C4-2B (cell line): ENCODE results near the gene KRT76.

Source experiments
- ZFX ChIP-seq: fragments of 450-650 bp; IDR thresholded peaks from 2 replicates; pipeline ENCODE4 v1.6.1; 2017
- TF ChIP-seq, protein P1 (sequence below): fragments of 450-650 bp; conservative IDR thresholded peaks from 2 replicates; pipeline ENCODE4 v1.5.1; 2017; ENCODE audit warnings: mild to moderate bottlenecking

DNA sequence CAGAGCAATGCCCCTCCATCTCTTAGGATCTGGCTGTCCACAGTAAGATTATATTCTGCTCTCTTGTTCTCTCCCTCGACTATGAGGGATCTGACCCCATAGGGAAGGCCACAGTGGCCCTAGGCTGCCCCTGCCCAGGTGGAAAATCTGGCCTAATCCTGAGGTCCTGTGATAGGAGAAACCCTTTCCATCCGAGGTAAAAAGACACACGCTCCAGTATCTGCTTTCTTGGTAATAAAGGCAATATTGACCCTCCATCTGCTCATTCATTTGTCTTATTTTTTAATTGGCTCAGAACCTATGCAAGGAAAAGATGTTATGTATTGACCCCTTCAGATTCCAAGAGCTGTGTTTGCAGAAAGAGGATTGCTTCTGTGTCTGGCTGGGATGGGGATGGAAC, 9.7 kb downstream of the KRT76 start:
- TF ChIP-seq, protein P1, sequence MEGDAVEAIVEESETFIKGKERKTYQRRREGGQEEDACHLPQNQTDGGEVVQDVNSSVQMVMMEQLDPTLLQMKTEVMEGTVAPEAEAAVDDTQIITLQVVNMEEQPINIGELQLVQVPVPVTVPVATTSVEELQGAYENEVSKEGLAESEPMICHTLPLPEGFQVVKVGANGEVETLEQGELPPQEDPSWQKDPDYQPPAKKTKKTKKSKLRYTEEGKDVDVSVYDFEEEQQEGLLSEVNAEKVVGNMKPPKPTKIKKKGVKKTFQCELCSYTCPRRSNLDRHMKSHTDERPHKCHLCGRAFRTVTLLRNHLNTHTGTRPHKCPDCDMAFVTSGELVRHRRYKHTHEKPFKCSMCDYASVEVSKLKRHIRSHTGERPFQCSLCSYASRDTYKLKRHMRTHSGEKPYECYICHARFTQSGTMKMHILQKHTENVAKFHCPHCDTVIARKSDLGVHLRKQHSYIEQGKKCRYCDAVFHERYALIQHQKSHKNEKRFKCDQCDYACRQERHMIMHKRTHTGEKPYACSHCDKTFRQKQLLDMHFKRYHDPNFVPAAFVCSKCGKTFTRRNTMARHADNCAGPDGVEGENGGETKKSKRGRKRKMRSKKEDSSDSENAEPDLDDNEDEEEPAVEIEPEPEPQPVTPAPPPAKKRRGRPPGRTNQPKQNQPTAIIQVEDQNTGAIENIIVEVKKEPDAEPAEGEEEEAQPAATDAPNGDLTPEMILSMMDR, result no peak
- no peak for TF ChIP-seq ZFX
